NT2/D1 (cell line): ENCODE data around the gene RHBDD1.

Experiments
- DNase-seq: peaks from one replicate; pipeline ENCODE4 v3.0.0-alpha.2; 2011; ENCODE audit warnings: low read depth, low spot score
- H3K27me3 ChIP-seq: 2 replicates; pipeline ENCODE4 v1.6.0; 2011; ENCODE audit warnings: mild to moderate bottlenecking; ENCODE audit not compliant: insufficient read length, insufficient read depth
- H3K36me3 ChIP-seq: 2 replicates; pipeline ENCODE4 v1.6.1; 2011; ENCODE audit warnings: mild to moderate bottlenecking, low read length, mixed read lengths; ENCODE audit not compliant: insufficient read depth, insufficient read length
- H3K4me1 ChIP-seq: 2 replicates; pipeline ENCODE4 v1.5.1; 2011; ENCODE audit not compliant: insufficient read depth, insufficient read length
- H3K4me3 ChIP-seq: 2 replicates; pipeline ENCODE4 v1.5.1; 2011; ENCODE audit warnings: low read depth; ENCODE audit not compliant: insufficient read length
- H3K9ac ChIP-seq: 2 replicates; pipeline ENCODE4 v1.6.0; 2011; ENCODE audit warnings: low read depth; ENCODE audit not compliant: insufficient read length
- H3K9me3 ChIP-seq: 2 replicates; pipeline ENCODE4 v1.5.1; 2011; ENCODE audit warnings: mild to moderate bottlenecking, low read length; ENCODE audit not compliant: insufficient read depth
- SUZ12 ChIP-seq: IDR thresholded peaks from 2 replicates; pipeline ENCODE4 v1.6.1; 2011; ENCODE audit not compliant: insufficient read length, insufficient read depth; ENCODE audit errors: extremely low read depth
- YY1 ChIP-seq: IDR thresholded peaks from 2 replicates; pipeline ENCODE4 v1.6.1; 2011; ENCODE audit not compliant: insufficient read length, insufficient read depth
- ZNF274 ChIP-seq: IDR thresholded peaks from 2 replicates; pipeline ENCODE4 v1.6.1; 2011; ENCODE audit warnings: mild to moderate bottlenecking, low read depth, low read length

The RHBDD1 gene

GRCh38 chr2:226894752-226895151 is 58.9 kb downstream of the RHBDD1 start:
- no peak overlapping the region for H3K4me3 ChIP-seq
- no peaks in the 10 kb centered on the region for H3K4me1 ChIP-seq
- H3K36me3 ChIP-seq, result no peaks in the 10 kb centered on the region
- H3K9me3 ChIP-seq, result no peaks in the 10 kb centered on the region
- no peaks in the 10 kb centered on the region for H3K27me3 ChIP-seq
- no peak overlapping the region for H3K9ac ChIP-seq
- no peak for DNase-seq
- TF ChIP-seq YY1 (no peak), ZNF274 (no peak), SUZ12 (no peak)

DNA sequence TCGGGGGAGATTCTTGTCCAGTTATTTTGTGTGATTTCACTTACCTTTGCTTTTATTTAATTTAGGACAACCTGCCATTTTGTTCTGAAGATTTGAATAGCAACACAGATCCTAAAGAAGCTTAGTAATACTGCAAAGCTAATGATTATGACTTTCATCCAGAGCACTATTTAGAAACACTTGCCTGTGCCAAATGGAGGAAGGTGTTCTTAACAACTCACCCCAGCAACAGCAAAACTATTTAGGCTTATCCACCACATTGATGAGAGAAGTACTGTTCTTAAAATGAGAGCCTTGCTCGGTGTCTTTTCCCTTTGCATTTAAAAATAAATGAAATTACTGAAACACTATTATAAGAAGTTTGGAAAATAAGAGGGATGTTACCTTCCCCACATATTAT is 59.7 kb downstream of the RHBDD1 start:
- DNase-seq, result no peak
- Histone ChIP-seq H3K9ac (no peak overlapping the region), H3K27me3 (no peaks in the 10 kb centered on the region), H3K36me3 (no peaks in the 10 kb centered on the region), H3K4me1 (no peaks in the 10 kb centered on the region), H3K4me3 (no peak overlapping the region), H3K9me3 (no peaks in the 10 kb centered on the region)
- TF ChIP-seq YY1, result no peak
- no peak for TF ChIP-seq SUZ12
- no peak for TF ChIP-seq ZNF274

DNA sequence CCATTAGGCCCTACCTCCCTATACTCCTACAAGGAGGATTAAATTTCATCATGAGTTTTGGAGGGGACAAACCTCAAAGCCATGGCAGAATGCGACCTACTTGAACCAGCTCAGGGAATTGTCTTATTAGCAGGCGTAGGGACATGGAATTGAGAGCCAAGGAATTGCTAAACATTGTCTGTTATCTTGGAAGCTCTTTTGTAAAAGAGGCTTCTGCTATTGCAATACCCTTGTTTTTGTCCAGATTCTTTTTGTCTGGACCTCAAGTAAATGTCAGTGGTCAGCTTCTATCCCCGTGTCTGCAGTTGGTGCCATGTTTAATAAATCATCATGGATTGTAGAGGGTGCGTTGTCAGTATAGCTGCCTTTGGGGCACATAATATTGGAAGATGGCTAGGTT is 62.3 kb downstream of the RHBDD1 start:
- TF ChIP-seq SUZ12, result no peak
- no peak for TF ChIP-seq ZNF274
- no peak for TF ChIP-seq YY1
- H3K27me3 ChIP-seq, result no peaks in the 10 kb centered on the region
- no peaks in the 10 kb centered on the region for H3K36me3 ChIP-seq
- no peaks in the 10 kb centered on the region for H3K4me1 ChIP-seq
- no peaks in the 10 kb centered on the region for H3K9me3 ChIP-seq
- DNase-seq, result no peak
- no peak overlapping the region for H3K9ac ChIP-seq
- no peak overlapping the region for H3K4me3 ChIP-seq

GRCh38 chr2:226898897-226899296 is 63.0 kb downstream of the RHBDD1 start:
- Histone ChIP-seq H3K4me1 (no peaks in the 10 kb centered on the region), H3K9me3 (no peaks in the 10 kb centered on the region), H3K36me3 (no peaks in the 10 kb centered on the region), H3K9ac (no peak overlapping the region), H3K4me3 (no peak overlapping the region), H3K27me3 (no peaks in the 10 kb centered on the region)
- DNase-seq, result no peak
- TF ChIP-seq YY1, result no peak
- no peak for TF ChIP-seq SUZ12
- TF ChIP-seq ZNF274, result no peak

GRCh38 chr2:226902041-226902966 is 66.5 kb downstream of the RHBDD1 start:
- H3K9me3 ChIP-seq, result no peaks in the 10 kb centered on the region
- H3K27me3 ChIP-seq, result no peaks in the 10 kb centered on the region
- H3K36me3 ChIP-seq, result no peaks in the 10 kb centered on the region
- DNase-seq, result no peak
- TF ChIP-seq YY1 (no peak), ZNF274 (no peak), SUZ12 (no peak)
- no peak overlapping the region for H3K9ac ChIP-seq
- no peak overlapping the region for H3K4me3 ChIP-seq
- H3K4me1 ChIP-seq, result no peaks in the 10 kb centered on the region

GRCh38 chr2:226903179-226903578 is 67.3 kb downstream of the RHBDD1 start:
- Histone ChIP-seq H3K9ac (no peak overlapping the region), H3K4me3 (no peak overlapping the region), H3K4me1 (no peaks in the 10 kb centered on the region), H3K36me3 (no peaks in the 10 kb centered on the region), H3K9me3 (no peaks in the 10 kb centered on the region), H3K27me3 (no peaks in the 10 kb centered on the region)
- TF ChIP-seq SUZ12 (no peak), YY1 (no peak), ZNF274 (no peak)
- no peak for DNase-seq

DNA sequence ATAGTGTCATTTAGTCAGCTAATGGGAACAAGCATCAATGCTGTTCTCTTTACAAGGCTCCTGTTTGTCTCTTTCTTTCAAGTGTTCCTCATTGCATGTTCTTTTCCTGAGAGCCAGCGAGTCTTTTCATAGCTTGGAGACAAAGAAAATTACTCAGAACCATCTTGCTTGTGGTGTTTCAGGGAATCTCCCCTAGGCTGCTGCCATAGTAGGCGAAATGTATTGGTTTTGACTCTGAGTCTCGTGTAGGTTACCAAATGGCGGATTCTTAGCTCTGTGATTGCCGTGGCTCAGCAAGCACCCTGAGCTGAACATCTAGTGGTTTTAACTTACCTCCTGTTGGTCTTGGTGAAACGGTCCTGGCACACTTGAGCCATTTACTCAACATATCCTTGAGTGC is 68.7 kb downstream of the RHBDD1 start:
- TF ChIP-seq ZNF274 (no peak), YY1 (no peak), SUZ12 (no peak)
- no peaks in the 10 kb centered on the region for H3K9me3 ChIP-seq
- no peaks in the 10 kb centered on the region for H3K4me1 ChIP-seq
- no peaks in the 10 kb centered on the region for H3K36me3 ChIP-seq
- DNase-seq, result no peak
- H3K9ac ChIP-seq, result no peak overlapping the region
- no peak overlapping the region for H3K4me3 ChIP-seq
- H3K27me3 ChIP-seq, result no peaks in the 10 kb centered on the region

GRCh38 chr2:226905718-226906117 is 69.9 kb downstream of the RHBDD1 start:
- H3K4me3 ChIP-seq, result no peak overlapping the region
- DNase-seq, result no peak
- no peaks in the 10 kb centered on the region for H3K36me3 ChIP-seq
- H3K9ac ChIP-seq, result no peak overlapping the region
- H3K9me3 ChIP-seq, result no peaks in the 10 kb centered on the region
- no peaks in the 10 kb centered on the region for H3K27me3 ChIP-seq
- TF ChIP-seq SUZ12 (no peak), YY1 (no peak), ZNF274 (no peak)
- no peaks in the 10 kb centered on the region for H3K4me1 ChIP-seq
